Measurements from ENCODE around the gene TCOF1.

- TF ChIP-seq, protein P1, sequence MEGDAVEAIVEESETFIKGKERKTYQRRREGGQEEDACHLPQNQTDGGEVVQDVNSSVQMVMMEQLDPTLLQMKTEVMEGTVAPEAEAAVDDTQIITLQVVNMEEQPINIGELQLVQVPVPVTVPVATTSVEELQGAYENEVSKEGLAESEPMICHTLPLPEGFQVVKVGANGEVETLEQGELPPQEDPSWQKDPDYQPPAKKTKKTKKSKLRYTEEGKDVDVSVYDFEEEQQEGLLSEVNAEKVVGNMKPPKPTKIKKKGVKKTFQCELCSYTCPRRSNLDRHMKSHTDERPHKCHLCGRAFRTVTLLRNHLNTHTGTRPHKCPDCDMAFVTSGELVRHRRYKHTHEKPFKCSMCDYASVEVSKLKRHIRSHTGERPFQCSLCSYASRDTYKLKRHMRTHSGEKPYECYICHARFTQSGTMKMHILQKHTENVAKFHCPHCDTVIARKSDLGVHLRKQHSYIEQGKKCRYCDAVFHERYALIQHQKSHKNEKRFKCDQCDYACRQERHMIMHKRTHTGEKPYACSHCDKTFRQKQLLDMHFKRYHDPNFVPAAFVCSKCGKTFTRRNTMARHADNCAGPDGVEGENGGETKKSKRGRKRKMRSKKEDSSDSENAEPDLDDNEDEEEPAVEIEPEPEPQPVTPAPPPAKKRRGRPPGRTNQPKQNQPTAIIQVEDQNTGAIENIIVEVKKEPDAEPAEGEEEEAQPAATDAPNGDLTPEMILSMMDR (IDR thresholded peaks at IDR 0.05) = no peak
- TF ChIP-seq POLR2AphosphoS5 (IDR thresholded peaks at IDR 0.05) (no peak), EP300 (IDR thresholded peaks at IDR 0.05) (no peak), POLR2A (IDR thresholded peaks at IDR 0.05; ENCODE audit: low read depth) (no peak)
Observed at GRCh38 chr5:150411245-150411979, 53.9 kb downstream of the TCOF1 start.

Data from esophagus muscularis mucosa (tissue), 4 donors.